ENCODE measurements around the gene LRMDA.

The LRMDA gene

GRCh38 chr10:76115471-76116155, 684.2 kb downstream of the LRMDA start:
- DNase-seq (ENCODE audit: low spot score), result no peak
- H3K4me3 ChIP-seq, result no peak overlapping the region
- no peak overlapping the region for H3K27ac ChIP-seq
- no peak for TF ChIP-seq CTCF (IDR thresholded peaks at IDR 0.05)

GRCh38 chr10:76116523-76116922, 685.1 kb downstream of the LRMDA start:
- Histone ChIP-seq H3K4me3 (no peak overlapping the region), H3K27ac (no peak overlapping the region)
- TF ChIP-seq CTCF (IDR thresholded peaks at IDR 0.05), result no peak
- DNase-seq (ENCODE audit: low spot score), result no peak

GRCh38 chr10:76117949-76118348, 686.5 kb downstream of the LRMDA start:
- Histone ChIP-seq H3K27ac (no peak overlapping the region), H3K4me3 (no peak overlapping the region)
- DNase-seq (ENCODE audit: low spot score), result no peak
- TF ChIP-seq CTCF (IDR thresholded peaks at IDR 0.05), result no peak

GRCh38 chr10:76119036-76119435, 687.6 kb downstream of the LRMDA start:
- no peak overlapping the region for H3K4me3 ChIP-seq
- no peak overlapping the region for H3K27ac ChIP-seq
- TF ChIP-seq CTCF (IDR thresholded peaks at IDR 0.05), result no peak
- no peak for DNase-seq (ENCODE audit: low spot score)

GRCh38 chr10:76119515-76119914, 688.1 kb downstream of the LRMDA start:
- Histone ChIP-seq H3K27ac (no peak overlapping the region), H3K4me3 (no peak overlapping the region)
- TF ChIP-seq CTCF (IDR thresholded peaks at IDR 0.05), result no peak
- DNase-seq (ENCODE audit: low spot score), result no peak

GRCh38 chr10:76122056-76122455, 690.6 kb downstream of the LRMDA start:
- no peak overlapping the region for H3K27ac ChIP-seq
- H3K4me3 ChIP-seq, result no peak overlapping the region
- no peak for DNase-seq (ENCODE audit: low spot score)
- TF ChIP-seq CTCF (IDR thresholded peaks at IDR 0.05), result no peak

GRCh38 chr10:76124280-76124679, 692.9 kb downstream of the LRMDA start:
- DNase-seq (ENCODE audit: low spot score), result no peak
- H3K4me3 ChIP-seq, result no peak overlapping the region
- H3K27ac ChIP-seq, result no peak overlapping the region
- no peak for TF ChIP-seq CTCF (IDR thresholded peaks at IDR 0.05)

All from coronary artery (tissue), 2 donors.